CD4-positive, alpha-beta T cell (primary cell): ENCODE measurements around the gene PGBD5. TPM values are rescaled to one million over a fixed set of nuclear protein-coding genes. Genes with fewer than 3 reads are reported as not detected.

Experiments used
- ATAC-seq: fragments of 200-7000 bp; cut with Tn5 transposase; one replicate; pipeline ENCODE4 v1.10.0; 2022; ENCODE audit warnings: mild to moderate bottlenecking; ENCODE audit not compliant: poor library complexity
- CTCF ChIA-PET: fragments of 350-600 bp; sonication (Branson Sonifier 250); formaldehyde crosslinking; loops from one replicate; lab custom pipeline; 2021; ENCODE audit warnings: antibody characterized with exemption, inconsistent platforms; lab: Charles Lee
- POLR2A ChIA-PET: fragments of 350-600 bp; sonication (Branson Sonifier 250); formaldehyde crosslinking; loops from one replicate; lab custom pipeline; 2021; ENCODE audit warnings: antibody characterized with exemption, inconsistent platforms; lab: Charles Lee
- DNase-seq, 14 experiments: peaks; one replicate each; pipeline ENCODE4 v3.0.0-alpha.2; 2013 to 2020; ENCODE audit warnings: mixed read lengths in 2 of 14
- H3K27ac ChIP-seq, 2 donors: one replicate each; pipeline versions ENCODE4 v1.5.1 to v1.7.0; 2013; ENCODE audit warnings: low read length in 2 of 2, low read depth in 1 of 2, mild to moderate bottlenecking in 1 of 2
- H3K27me3 ChIP-seq, 2 experiments: 1 replicate in 1 of 2; 2 replicates in 1 of 2; pipeline versions ENCODE4 v1.6.1 to v1.7.0; 2013; ENCODE audit warnings: low read length in 2 of 2, control low read depth in 1 of 2, mild to moderate bottlenecking in 1 of 2, moderate library complexity in 1 of 2; ENCODE audit not compliant: insufficient read depth in 2 of 2, control insufficient read depth in 1 of 2
- H3K36me3 ChIP-seq: one replicate; pipeline ENCODE4 v1.6.1; 2013; ENCODE audit warnings: low read length, control low read depth; ENCODE audit not compliant: insufficient read depth
- H3K4me1 ChIP-seq: one replicate; pipeline ENCODE4 v1.6.1; 2013; ENCODE audit warnings: low read length, control low read depth; ENCODE audit not compliant: insufficient read depth
- H3K4me3 ChIP-seq: one replicate; pipeline ENCODE4 v1.5.1; 2013; ENCODE audit warnings: mild to moderate bottlenecking, low read length, moderate library complexity
- H3K9me3 ChIP-seq, 2 experiments: 1 replicate in 1 of 2; 2 replicates in 1 of 2; pipeline versions ENCODE4 v1.6.1 to v1.7.0; 2013; ENCODE audit warnings: low read length in 2 of 2, mild to moderate bottlenecking in 2 of 2, control low read depth in 1 of 2, moderate library complexity in 1 of 2; ENCODE audit not compliant: control insufficient read depth in 1 of 2, insufficient read depth in 1 of 2
- H3K27ac Mint-ChIP-seq: one replicate; pipeline ENCODE4 v1.8.0; 2020; ENCODE audit warnings: mixed read lengths
- H3K27me3 Mint-ChIP-seq: one replicate; pipeline ENCODE4 v1.8.0; 2021; ENCODE audit warnings: mixed read lengths
- H3K36me3 Mint-ChIP-seq: one replicate; pipeline ENCODE4 v1.8.0; 2021; ENCODE audit warnings: low read depth, mixed read lengths
- H3K4me1 Mint-ChIP-seq: one replicate; pipeline ENCODE4 v1.8.0; 2021; ENCODE audit warnings: low read depth, mixed read lengths
- H3K4me3 Mint-ChIP-seq: one replicate; pipeline ENCODE4 v1.8.0; 2020; ENCODE audit warnings: mild to moderate bottlenecking, mixed read lengths
- H3K9me3 Mint-ChIP-seq: one replicate; pipeline ENCODE4 v1.8.0; 2020; ENCODE audit warnings: mixed read lengths
- intact Hi-C, 2 experiments: fragments of 100-400 bp; cut with DNase I in 1 of 2; cut with micrococcal nuclease in 1 of 2; formaldehyde crosslinking; loops; one replicate each; pipeline versions ENCODE4 v1.15.1 to v1.9.0; 2023 to 2025; cut with DNase I, micrococcal nuclease
- total RNA-seq, 174 experiments: library from RNA in 2 of 174; stranded (reverse) in 2 of 174; gene quantifications; one replicate each; pipeline ENCODE4 v1.2.3 and lab custom pipeline; 2021 to 2026
- TF ChIP-seq, protein P1 (sequence below): fragments of 200-600 bp; IDR thresholded peaks from one replicate; pipeline ENCODE4 v1.8.0; 2022; ENCODE audit warnings: antibody characterized with exemption, mild to moderate bottlenecking

The PGBD5 gene
- total RNA-seq, 2 experiments from 2014 or later, result not detected

GRCh38 chr1:230366504-230366915 is 59.6 kb downstream of the PGBD5 start:
- no peak for DNase-seq
- no peak overlapping the region for H3K27ac ChIP-seq
- no peaks in the 10 kb centered on the region for H3K4me1 ChIP-seq
- intact Hi-C loops, result no loop called here
- peaks cover 29% of the 10 kb centered on the region for H3K27me3 Mint-ChIP-seq
- H3K27me3 ChIP-seq, result peaks cover 2 to 6% of the 10 kb centered on the region in 2 experiments
- H3K27ac Mint-ChIP-seq, result no peak overlapping the region
- ChIA-PET POLR2A (no interaction called here), CTCF (no interaction called here)
- H3K4me3 Mint-ChIP-seq, result no peak overlapping the region
- TF ChIP-seq, protein P1, sequence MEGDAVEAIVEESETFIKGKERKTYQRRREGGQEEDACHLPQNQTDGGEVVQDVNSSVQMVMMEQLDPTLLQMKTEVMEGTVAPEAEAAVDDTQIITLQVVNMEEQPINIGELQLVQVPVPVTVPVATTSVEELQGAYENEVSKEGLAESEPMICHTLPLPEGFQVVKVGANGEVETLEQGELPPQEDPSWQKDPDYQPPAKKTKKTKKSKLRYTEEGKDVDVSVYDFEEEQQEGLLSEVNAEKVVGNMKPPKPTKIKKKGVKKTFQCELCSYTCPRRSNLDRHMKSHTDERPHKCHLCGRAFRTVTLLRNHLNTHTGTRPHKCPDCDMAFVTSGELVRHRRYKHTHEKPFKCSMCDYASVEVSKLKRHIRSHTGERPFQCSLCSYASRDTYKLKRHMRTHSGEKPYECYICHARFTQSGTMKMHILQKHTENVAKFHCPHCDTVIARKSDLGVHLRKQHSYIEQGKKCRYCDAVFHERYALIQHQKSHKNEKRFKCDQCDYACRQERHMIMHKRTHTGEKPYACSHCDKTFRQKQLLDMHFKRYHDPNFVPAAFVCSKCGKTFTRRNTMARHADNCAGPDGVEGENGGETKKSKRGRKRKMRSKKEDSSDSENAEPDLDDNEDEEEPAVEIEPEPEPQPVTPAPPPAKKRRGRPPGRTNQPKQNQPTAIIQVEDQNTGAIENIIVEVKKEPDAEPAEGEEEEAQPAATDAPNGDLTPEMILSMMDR, result no peak
- H3K9me3 ChIP-seq, result no peaks in the 10 kb centered on the region
- no peaks in the 10 kb centered on the region for H3K9me3 Mint-ChIP-seq
- no peak overlapping the region for H3K4me3 ChIP-seq
- H3K4me1 Mint-ChIP-seq, result no peaks in the 10 kb centered on the region
- no peak for ATAC-seq
- no peaks in the 10 kb centered on the region for H3K36me3 Mint-ChIP-seq
- H3K36me3 ChIP-seq, result no peaks in the 10 kb centered on the region

DNA sequence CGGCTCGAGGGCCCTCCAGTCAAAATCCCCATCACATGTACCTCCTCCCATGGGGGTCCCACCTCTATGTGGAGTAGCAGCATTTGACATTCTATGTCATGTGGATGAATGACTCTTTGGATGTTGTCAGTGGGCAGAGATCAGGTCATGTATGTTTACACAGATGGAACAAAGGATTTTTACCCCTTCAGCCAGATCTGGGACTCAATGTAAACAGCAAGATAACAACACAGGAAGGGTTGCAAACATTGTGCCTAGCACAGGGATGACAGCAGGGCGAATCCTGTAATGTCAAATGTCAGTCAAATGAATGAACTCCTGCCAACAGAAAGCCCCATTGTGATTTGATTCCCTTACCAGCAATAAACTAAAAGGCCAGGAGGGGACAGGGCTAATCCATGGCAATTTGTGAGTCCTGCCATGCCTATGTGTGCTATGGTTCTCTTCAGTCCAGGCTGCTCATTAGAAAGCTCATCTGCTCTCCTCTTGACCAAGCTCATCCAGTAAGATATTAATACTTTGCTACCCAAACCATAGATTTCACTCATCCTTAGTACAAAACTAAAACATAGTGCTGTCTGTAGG is 60.3 kb downstream of the PGBD5 start:
- no peaks in the 10 kb centered on the region for H3K36me3 ChIP-seq
- no peaks in the 10 kb centered on the region for H3K36me3 Mint-ChIP-seq
- intact Hi-C loops, result no loop called here
- no peaks in the 10 kb centered on the region for H3K4me1 ChIP-seq
- CTCF ChIA-PET, result no interaction called here
- no peak overlapping the region for H3K4me3 ChIP-seq
- peaks cover 29% of the 10 kb centered on the region for H3K27me3 Mint-ChIP-seq
- H3K4me3 Mint-ChIP-seq, result no peak overlapping the region
- H3K4me1 Mint-ChIP-seq, result no peaks in the 10 kb centered on the region
- peaks cover 2 to 6% of the 10 kb centered on the region in 2 experiments for H3K27me3 ChIP-seq
- no peaks in the 10 kb centered on the region for H3K9me3 ChIP-seq
- DNase-seq (no peak), ATAC-seq (no peak)
- H3K27ac ChIP-seq, result no peak overlapping the region
- H3K9me3 Mint-ChIP-seq, result no peaks in the 10 kb centered on the region
- no peak overlapping the region for H3K27ac Mint-ChIP-seq
- TF ChIP-seq, protein P1, result no peak
- POLR2A ChIA-PET, result no interaction called here

DNA sequence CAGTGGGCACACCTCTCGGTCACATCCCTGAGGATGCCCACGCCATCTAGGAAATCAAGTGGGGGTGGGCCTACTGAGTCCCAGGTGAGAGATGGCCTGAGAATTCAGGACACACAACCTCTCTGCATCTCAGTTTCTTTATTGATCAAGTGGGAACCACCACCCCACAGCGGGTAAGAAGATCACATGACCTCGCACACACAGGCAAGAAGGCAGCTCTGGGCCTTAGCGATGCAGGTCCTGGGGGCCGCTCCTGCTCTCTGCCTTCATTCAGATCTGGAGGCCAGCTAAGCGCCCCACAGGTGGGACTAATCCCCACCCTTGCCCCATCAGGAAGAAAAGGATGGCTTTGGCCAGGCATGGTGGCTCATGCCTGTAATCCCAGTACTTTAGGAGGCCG is 63.2 kb downstream of the PGBD5 start:
- no peak overlapping the region for H3K27ac ChIP-seq
- ChIA-PET CTCF (no interaction called here), POLR2A (no interaction called here)
- H3K4me3 ChIP-seq, result no peak overlapping the region
- Mint-ChIP-seq H3K9me3 (no peaks in the 10 kb centered on the region), H3K27ac (no peak overlapping the region), H3K36me3 (no peaks in the 10 kb centered on the region), H3K4me1 (no peaks in the 10 kb centered on the region), H3K27me3 (peaks cover 24% of the 10 kb centered on the region), H3K4me3 (no peak overlapping the region)
- TF ChIP-seq, protein P1, result no peak
- no peaks in the 10 kb centered on the region for H3K4me1 ChIP-seq
- DNase-seq (no peak), ATAC-seq (no peak)
- H3K27me3 ChIP-seq, result peaks cover 2 to 6% of the 10 kb centered on the region in 2 experiments
- intact Hi-C loops, result no loop called here
- H3K36me3 ChIP-seq, result no peaks in the 10 kb centered on the region
- H3K9me3 ChIP-seq, result no peaks in the 10 kb centered on the region
